Type B pancreatic cell (in vitro differentiated cells): ENCODE data around the gene RAB2B. TPM values are rescaled to one million over a fixed set of nuclear protein-coding genes. Genes with fewer than 3 reads are reported as not detected.
"Not testable (repeated sequence)": the region's sequence is repeated elsewhere in the genome, so short reads cannot be mapped to it uniquely, and the experiment has no call there.

Source experiments
- DNase-seq: peaks from one replicate; pipeline ENCODE4 v3.0.0; 2021; ENCODE audit warnings: mixed read lengths; ENCODE audit not compliant: unreplicated experiment; ENCODE audit errors: extremely low spot score
- H3K27ac Mint-ChIP-seq: 2 replicates; pipeline ENCODE4 v1.8.0; 2021; ENCODE audit warnings: mild to moderate bottlenecking, mixed read lengths
- H3K27me3 Mint-ChIP-seq: 2 replicates; pipeline ENCODE4 v1.8.0; 2021; ENCODE audit warnings: mixed read lengths
- H3K36me3 Mint-ChIP-seq: 2 replicates; pipeline ENCODE4 v1.8.0; 2021; ENCODE audit warnings: mixed read lengths
- H3K4me1 Mint-ChIP-seq: one replicate; pipeline ENCODE4 v1.8.0; 2021; ENCODE audit warnings: mixed read lengths; ENCODE audit not compliant: unreplicated experiment
- H3K4me3 Mint-ChIP-seq: 2 replicates; pipeline ENCODE4 v1.8.0; 2021; ENCODE audit warnings: mild to moderate bottlenecking, mixed read lengths
- H3K9me3 Mint-ChIP-seq: 2 replicates; pipeline ENCODE4 v1.8.0; 2021; ENCODE audit warnings: mixed read lengths
- CTCF ChIP-seq: fragments of 200-600 bp; sonication (generic); conservative IDR thresholded peaks from 2 replicates; pipeline ENCODE4 v1.5.0; 2021; ENCODE audit warnings: antibody characterized with exemption, mild to moderate bottlenecking
- total RNA-seq: library from RNA; stranded (reverse); gene quantifications from 2 replicates; pipeline ENCODE4 v1.2.1, GENCODE V29; 2021; ENCODE audit warnings: low replicate concordance

The RAB2B gene
- total RNA-seq, 1 donor from 2014 or later, result 29.4 TPM

GRCh38 chr14:21449899-21450216 lies 26.9 kb downstream of the RAB2B start:
- peaks cover 17% of the 10 kb centered on the region for H3K4me1 Mint-ChIP-seq
- H3K4me3 Mint-ChIP-seq, result no peak overlapping the region
- H3K9me3 Mint-ChIP-seq, result no peaks in the 10 kb centered on the region
- no peak for TF ChIP-seq CTCF
- H3K36me3 Mint-ChIP-seq, result peaks cover 9% of the 10 kb centered on the region
- DNase-seq, result no peak
- no peaks in the 10 kb centered on the region for H3K27me3 Mint-ChIP-seq
- no peak overlapping the region for H3K27ac Mint-ChIP-seq

- not testable (repeated sequence) for H3K27me3 Mint-ChIP-seq, H3K4me3 Mint-ChIP-seq, H3K27ac Mint-ChIP-seq, H3K36me3 Mint-ChIP-seq, DNase-seq, H3K9me3 Mint-ChIP-seq
- H3K4me1 Mint-ChIP-seq, result peaks cover 21% of the 10 kb centered on the region
These were observed 34.1 kb downstream of the RAB2B start for GRCh38 chr14:21442657-21443056.

GRCh38 chr14:21440859-21441258 lies 35.9 kb downstream of the RAB2B start:
- no peaks in the 10 kb centered on the region for H3K27me3 Mint-ChIP-seq
- peaks cover 8% of the 10 kb centered on the region for H3K36me3 Mint-ChIP-seq
- no peak overlapping the region for H3K27ac Mint-ChIP-seq

GRCh38 chr14:21437063-21437901 lies 39.5 kb downstream of the RAB2B start:
- Mint-ChIP-seq H3K9me3 (no peaks in the 10 kb centered on the region), H3K27me3 (no peaks in the 10 kb centered on the region), H3K36me3 (peaks cover 15% of the 10 kb centered on the region), H3K27ac (peak overlapping the region; percentile 93), H3K4me3 (peak overlapping the region; percentile 95), H3K4me1 (peaks cover 23% of the 10 kb centered on the region)
- peak; percentile 99 for DNase-seq
- TF ChIP-seq CTCF, result no peak

More at GRCh38 chr14:21440859-21441258, 35.9 kb downstream of the RAB2B start:
- Mint-ChIP-seq H3K4me3 (no peak overlapping the region), H3K4me1 (peaks cover 27% of the 10 kb centered on the region), H3K9me3 (no peaks in the 10 kb centered on the region)
- no peak for DNase-seq
- no peak for TF ChIP-seq CTCF

- H3K4me1 Mint-ChIP-seq, result peaks cover 19% of the 10 kb centered on the region
- H3K9me3 Mint-ChIP-seq, result no peaks in the 10 kb centered on the region
- peak overlapping the region; percentile 93 for H3K27ac Mint-ChIP-seq
- no peak for DNase-seq
- peak overlapping the region; percentile 95 for H3K4me3 Mint-ChIP-seq
- peaks cover 11% of the 10 kb centered on the region for H3K36me3 Mint-ChIP-seq
- no peaks in the 10 kb centered on the region for H3K27me3 Mint-ChIP-seq
- no peak for TF ChIP-seq CTCF
These were observed 40.1 kb downstream of the RAB2B start for GRCh38 chr14:21436567-21437062.

- Mint-ChIP-seq H3K27me3 (no peaks in the 10 kb centered on the region), H3K4me3 (no peak overlapping the region), H3K36me3 (peaks cover 31% of the 10 kb centered on the region), H3K4me1 (no peaks in the 10 kb centered on the region), H3K27ac (no peak overlapping the region), H3K9me3 (no peaks in the 10 kb centered on the region)
- TF ChIP-seq CTCF, result no peak
- DNase-seq, result no peak
These were observed 45.6 kb downstream of the RAB2B start for GRCh38 chr14:21431126-21431525.
